WTC11 (cell line): ENCODE measurements around the gene SLC7A14. TPM values are rescaled to one million over a fixed set of nuclear protein-coding genes. Genes with fewer than 3 reads are reported as not detected.

Source experiments
- ATAC-seq: fragments of 200-7000 bp; cut with Tn5 transposase; 2 replicates; pipeline ENCODE4 v1.10.0; 2021; ENCODE audit warnings: mild to moderate bottlenecking, moderate library complexity
- CTCF ChIA-PET: fragments of 300-600 bp; sonication (Branson Sonifier 250); formaldehyde crosslinking; loops from one replicate; lab custom pipeline; 2021; ENCODE audit warnings: antibody characterized with exemption; lab: Charles Lee
- POLR2A ChIA-PET: fragments of 350-600 bp; sonication (Branson Sonifier 250); formaldehyde crosslinking; loops from one replicate; lab custom pipeline; 2021; ENCODE audit warnings: antibody characterized with exemption; lab: Charles Lee
- DNase-seq: peaks from one replicate; pipeline ENCODE4 v3.0.0; 2021; ENCODE audit warnings: low spot score
- H3K27ac Mint-ChIP-seq: 2 replicates; pipeline ENCODE4 v1.8.0; 2021; ENCODE audit warnings: mixed read lengths
- H3K27me3 Mint-ChIP-seq: 2 replicates; pipeline ENCODE4 v1.8.0; 2021; ENCODE audit warnings: low read depth, mild to moderate bottlenecking, moderate library complexity, mixed read lengths
- H3K36me3 Mint-ChIP-seq: 2 replicates; pipeline ENCODE4 v1.8.0; 2021; ENCODE audit warnings: mixed read lengths
- H3K4me1 Mint-ChIP-seq: 2 replicates; pipeline ENCODE4 v1.8.0; 2022; ENCODE audit warnings: mixed read lengths
- H3K4me3 Mint-ChIP-seq: 2 replicates; pipeline ENCODE4 v1.8.0; 2021; ENCODE audit warnings: mild to moderate bottlenecking, moderate library complexity, mixed read lengths
- H3K9me3 Mint-ChIP-seq: 2 replicates; pipeline ENCODE4 v1.8.0; 2021; ENCODE audit warnings: mixed read lengths
- CBFB ChIP-seq: sonication (generic); formaldehyde crosslinking; IDR thresholded peaks from 2 replicates; pipeline ENCODE4 v1.8.1; 2022; ENCODE audit warnings: mild to moderate bottlenecking, low read depth, missing genetic modification reagents
- CDX4 ChIP-seq: fragments of 250-450 bp; sonication (Bioruptor Pico); IDR thresholded peaks from 2 replicates; pipeline ENCODE4 v1.9.0; 2021; ENCODE audit warnings: moderate library complexity, mild to moderate bottlenecking, inconsistent platforms, borderline replicate concordance
- CREM ChIP-seq: sonication (generic); formaldehyde crosslinking; IDR thresholded peaks from 2 replicates; pipeline ENCODE4 v1.8.1; 2022; ENCODE audit warnings: mild to moderate bottlenecking, missing genetic modification reagents, moderate library complexity
- MXD4 ChIP-seq: fragments of 250-450 bp; sonication (Bioruptor Pico); IDR thresholded peaks from 2 replicates; pipeline ENCODE4 v1.8.0; 2021; ENCODE audit warnings: mild to moderate bottlenecking, moderate library complexity, borderline replicate concordance
- NFATC4 ChIP-seq: fragments of 250-450 bp; sonication (Bioruptor Pico); IDR thresholded peaks from 2 replicates; pipeline ENCODE4 v1.9.0; 2021; ENCODE audit warnings: mild to moderate bottlenecking
- NFE2L1 ChIP-seq: sonication (generic); formaldehyde crosslinking; IDR thresholded peaks from 2 replicates; pipeline ENCODE4 v1.8.1; 2023; ENCODE audit warnings: missing genetic modification reagents
- NR2C2 ChIP-seq: sonication (generic); formaldehyde crosslinking; IDR thresholded peaks from 2 replicates; pipeline ENCODE4 v1.8.0; 2022; ENCODE audit warnings: mild to moderate bottlenecking, missing genetic modification reagents
- NR3C1 ChIP-seq: sonication (generic); formaldehyde crosslinking; conservative IDR thresholded peaks from 2 replicates; pipeline ENCODE4 v1.8.1; 2023; ENCODE audit warnings: low read depth, mild to moderate bottlenecking, missing genetic modification reagents
- OVOL2 ChIP-seq: fragments of 250-450 bp; sonication (Bioruptor Pico); IDR thresholded peaks from 2 replicates; pipeline ENCODE4 v1.9.0; 2021; ENCODE audit warnings: mild to moderate bottlenecking, borderline replicate concordance
- PREB ChIP-seq: sonication (generic); formaldehyde crosslinking; IDR thresholded peaks from 2 replicates; pipeline ENCODE4 v1.8.1; 2022; ENCODE audit warnings: mild to moderate bottlenecking, missing genetic modification reagents, moderate library complexity, borderline replicate concordance
- RELA ChIP-seq: sonication (generic); formaldehyde crosslinking; IDR thresholded peaks from 2 replicates; pipeline ENCODE4 v1.8.1; 2022; ENCODE audit warnings: missing genetic modification reagents, mild to moderate bottlenecking, borderline replicate concordance
- SMAD3 ChIP-seq: sonication (generic); formaldehyde crosslinking; IDR thresholded peaks from 2 replicates; pipeline ENCODE4 v1.8.0; 2022; ENCODE audit warnings: missing genetic modification reagents, mild to moderate bottlenecking, borderline replicate concordance
- SOX15 ChIP-seq: fragments of 250-450 bp; sonication (Bioruptor Pico); IDR thresholded peaks from 2 replicates; pipeline ENCODE4 v1.9.0; 2021; ENCODE audit warnings: mild to moderate bottlenecking
- SP1 ChIP-seq: sonication (generic); formaldehyde crosslinking; conservative IDR thresholded peaks from 2 replicates; pipeline ENCODE4 v1.8.1; 2022; ENCODE audit warnings: missing genetic modification reagents
- TP53 ChIP-seq: sonication (generic); formaldehyde crosslinking; IDR thresholded peaks from 2 replicates; pipeline ENCODE4 v1.8.1; 2023; ENCODE audit warnings: mild to moderate bottlenecking, missing genetic modification reagents
- ZBTB21 ChIP-seq: sonication (generic); formaldehyde crosslinking; IDR thresholded peaks from 2 replicates; pipeline ENCODE4 v1.8.1; 2023; ENCODE audit warnings: mild to moderate bottlenecking, missing genetic modification reagents, borderline replicate concordance
- ZMAT4 ChIP-seq: fragments of 250-450 bp; sonication (Bioruptor Pico); IDR thresholded peaks from 2 replicates; pipeline ENCODE4 v1.9.0; 2021; ENCODE audit warnings: mild to moderate bottlenecking
- ZNF138 ChIP-seq: sonication (generic); formaldehyde crosslinking; conservative IDR thresholded peaks from 2 replicates; pipeline ENCODE4 v1.8.1; 2022; ENCODE audit warnings: mild to moderate bottlenecking, moderate library complexity, missing genetic modification reagents
- ZNF532 ChIP-seq: fragments of 250-450 bp; sonication (Bioruptor Pico); IDR thresholded peaks from 2 replicates; pipeline ENCODE4 v1.9.0; 2021; ENCODE audit warnings: mild to moderate bottlenecking, borderline replicate concordance
- ZSCAN18 ChIP-seq: fragments of 250-450 bp; sonication (Bioruptor Pico); IDR thresholded peaks from 2 replicates; pipeline ENCODE4 v2.1.2; 2022; ENCODE audit warnings: mild to moderate bottlenecking, moderate library complexity
- total RNA-seq: library from RNA; stranded (reverse); gene quantifications from 3 replicates; pipeline ENCODE4 v1.2.3, GENCODE V29; 2021
- TF ChIP-seq, protein P1 (sequence below): sonication (generic); formaldehyde crosslinking; IDR thresholded peaks from 2 replicates; pipeline ENCODE4 v1.8.0; 2023; ENCODE audit warnings: missing genetic modification reagents, mild to moderate bottlenecking, borderline replicate concordance
- TF ChIP-seq, protein P2 (sequence below): fragments of 200-600 bp; IDR thresholded peaks from 2 replicates; pipeline ENCODE4 v1.8.0; 2022; ENCODE audit warnings: antibody characterized with exemption

Gene SLC7A14
- total RNA-seq, 1 experiment from 2014 or later: 0.68 TPM

DNA sequence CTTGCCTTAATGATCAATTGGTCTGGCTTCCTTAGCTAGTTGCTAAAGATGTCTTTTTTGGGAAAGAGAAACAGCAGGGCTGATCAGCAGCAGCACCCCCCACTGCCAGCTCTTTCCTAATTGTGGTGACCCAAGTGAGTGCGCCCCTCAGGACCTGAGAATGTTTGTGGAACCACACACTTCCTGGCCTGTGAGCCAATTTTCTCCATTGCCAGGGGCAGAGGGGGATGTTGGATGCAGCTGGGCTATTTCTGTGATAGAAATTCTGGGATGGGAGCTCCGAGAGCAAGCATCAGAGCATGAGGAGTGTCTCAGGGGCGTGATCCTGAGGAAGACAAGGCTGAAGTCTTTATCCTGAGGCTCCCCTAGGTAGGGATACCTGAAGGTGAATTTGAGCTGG is 100.6 kb downstream of the SLC7A14 start:
- Mint-ChIP-seq H3K9me3 (peaks cover 17% of the 10 kb centered on the region), H3K4me1 (peaks cover 18% of the 10 kb centered on the region), H3K36me3 (no peaks in the 10 kb centered on the region), H3K27me3 (no peaks in the 10 kb centered on the region; the same call in none of the 2 replicates), H3K27ac (no peak overlapping the region), H3K4me3 (no peak overlapping the region)
- ATAC-seq: no peak
- CTCF ChIA-PET: interaction anchor here (2.5 kb wide), 1 partner anchor 11 kb away, joined by 12 read pairs; no protein-coding TSS in a partner anchor
- POLR2A ChIA-PET: no interaction called here
- TF ChIP-seq, protein P1, sequence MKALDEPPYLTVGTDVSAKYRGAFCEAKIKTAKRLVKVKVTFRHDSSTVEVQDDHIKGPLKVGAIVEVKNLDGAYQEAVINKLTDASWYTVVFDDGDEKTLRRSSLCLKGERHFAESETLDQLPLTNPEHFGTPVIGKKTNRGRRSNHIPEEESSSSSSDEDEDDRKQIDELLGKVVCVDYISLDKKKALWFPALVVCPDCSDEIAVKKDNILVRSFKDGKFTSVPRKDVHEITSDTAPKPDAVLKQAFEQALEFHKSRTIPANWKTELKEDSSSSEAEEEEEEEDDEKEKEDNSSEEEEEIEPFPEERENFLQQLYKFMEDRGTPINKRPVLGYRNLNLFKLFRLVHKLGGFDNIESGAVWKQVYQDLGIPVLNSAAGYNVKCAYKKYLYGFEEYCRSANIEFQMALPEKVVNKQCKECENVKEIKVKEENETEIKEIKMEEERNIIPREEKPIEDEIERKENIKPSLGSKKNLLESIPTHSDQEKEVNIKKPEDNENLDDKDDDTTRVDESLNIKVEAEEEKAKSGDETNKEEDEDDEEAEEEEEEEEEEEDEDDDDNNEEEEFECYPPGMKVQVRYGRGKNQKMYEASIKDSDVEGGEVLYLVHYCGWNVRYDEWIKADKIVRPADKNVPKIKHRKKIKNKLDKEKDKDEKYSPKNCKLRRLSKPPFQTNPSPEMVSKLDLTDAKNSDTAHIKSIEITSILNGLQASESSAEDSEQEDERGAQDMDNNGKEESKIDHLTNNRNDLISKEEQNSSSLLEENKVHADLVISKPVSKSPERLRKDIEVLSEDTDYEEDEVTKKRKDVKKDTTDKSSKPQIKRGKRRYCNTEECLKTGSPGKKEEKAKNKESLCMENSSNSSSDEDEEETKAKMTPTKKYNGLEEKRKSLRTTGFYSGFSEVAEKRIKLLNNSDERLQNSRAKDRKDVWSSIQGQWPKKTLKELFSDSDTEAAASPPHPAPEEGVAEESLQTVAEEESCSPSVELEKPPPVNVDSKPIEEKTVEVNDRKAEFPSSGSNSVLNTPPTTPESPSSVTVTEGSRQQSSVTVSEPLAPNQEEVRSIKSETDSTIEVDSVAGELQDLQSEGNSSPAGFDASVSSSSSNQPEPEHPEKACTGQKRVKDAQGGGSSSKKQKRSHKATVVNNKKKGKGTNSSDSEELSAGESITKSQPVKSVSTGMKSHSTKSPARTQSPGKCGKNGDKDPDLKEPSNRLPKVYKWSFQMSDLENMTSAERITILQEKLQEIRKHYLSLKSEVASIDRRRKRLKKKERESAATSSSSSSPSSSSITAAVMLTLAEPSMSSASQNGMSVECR (CRISPR knock-in tag): no peak
- no peak for TF ChIP-seq SP1
- no peak for TF ChIP-seq CREM
- TF ChIP-seq SMAD3 (CRISPR knock-in tag): no peak
- no peak for TF ChIP-seq OVOL2
- no peak for TF ChIP-seq NR2C2
- no peak for TF ChIP-seq CBFB (CRISPR knock-in tag)
- TF ChIP-seq TP53 (CRISPR knock-in tag): no peak
- no peak for TF ChIP-seq SOX15 (CRISPR knock-in tag)
- no peak for TF ChIP-seq NFE2L1
- DNase-seq: no peak

DNA sequence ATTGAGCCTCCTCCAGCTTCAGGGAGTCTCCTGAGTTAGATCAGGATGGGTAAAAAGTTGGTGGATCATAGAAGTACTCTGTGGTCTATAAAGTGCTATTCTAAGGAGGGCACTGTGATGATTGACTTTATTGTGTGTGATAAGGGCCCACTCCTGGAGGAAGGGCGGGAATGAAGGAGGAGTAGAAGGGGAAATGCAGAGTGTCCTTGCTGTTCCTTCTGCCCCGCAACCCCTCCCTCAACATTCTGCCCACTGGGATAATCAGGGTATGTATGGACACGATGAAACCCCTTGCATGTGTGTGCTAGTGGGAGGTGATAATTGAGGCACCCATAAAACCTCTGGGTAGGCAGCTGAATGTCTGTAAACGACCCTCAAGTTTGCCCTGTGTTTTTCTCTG is 101.0 kb downstream of the SLC7A14 start:
- no peak overlapping the region for H3K27ac Mint-ChIP-seq
- no peak overlapping the region for H3K4me3 Mint-ChIP-seq
- H3K9me3 Mint-ChIP-seq: peaks cover 21% of the 10 kb centered on the region
- ATAC-seq (no peak), DNase-seq (no peak)
- POLR2A ChIA-PET: no interaction called here
- H3K27me3 Mint-ChIP-seq: no peaks in the 10 kb centered on the region; the same call in none of the 2 replicates
- H3K36me3 Mint-ChIP-seq: no peaks in the 10 kb centered on the region
- CTCF ChIA-PET: interaction anchor here (2.5 kb wide), 1 partner anchor 12 kb away, joined by 12 read pairs; no protein-coding TSS in a partner anchor
- peaks cover 18% of the 10 kb centered on the region for H3K4me1 Mint-ChIP-seq
- TF ChIP-seq NR3C1 (CRISPR knock-in tag): no peak
- TF ChIP-seq ZNF138 (CRISPR knock-in tag): no peak
- TF ChIP-seq ZNF532: no peak
- TF ChIP-seq NFATC4: no peak
- no peak for TF ChIP-seq ZBTB21
- TF ChIP-seq PREB (CRISPR knock-in tag): no peak
- TF ChIP-seq, protein P2, sequence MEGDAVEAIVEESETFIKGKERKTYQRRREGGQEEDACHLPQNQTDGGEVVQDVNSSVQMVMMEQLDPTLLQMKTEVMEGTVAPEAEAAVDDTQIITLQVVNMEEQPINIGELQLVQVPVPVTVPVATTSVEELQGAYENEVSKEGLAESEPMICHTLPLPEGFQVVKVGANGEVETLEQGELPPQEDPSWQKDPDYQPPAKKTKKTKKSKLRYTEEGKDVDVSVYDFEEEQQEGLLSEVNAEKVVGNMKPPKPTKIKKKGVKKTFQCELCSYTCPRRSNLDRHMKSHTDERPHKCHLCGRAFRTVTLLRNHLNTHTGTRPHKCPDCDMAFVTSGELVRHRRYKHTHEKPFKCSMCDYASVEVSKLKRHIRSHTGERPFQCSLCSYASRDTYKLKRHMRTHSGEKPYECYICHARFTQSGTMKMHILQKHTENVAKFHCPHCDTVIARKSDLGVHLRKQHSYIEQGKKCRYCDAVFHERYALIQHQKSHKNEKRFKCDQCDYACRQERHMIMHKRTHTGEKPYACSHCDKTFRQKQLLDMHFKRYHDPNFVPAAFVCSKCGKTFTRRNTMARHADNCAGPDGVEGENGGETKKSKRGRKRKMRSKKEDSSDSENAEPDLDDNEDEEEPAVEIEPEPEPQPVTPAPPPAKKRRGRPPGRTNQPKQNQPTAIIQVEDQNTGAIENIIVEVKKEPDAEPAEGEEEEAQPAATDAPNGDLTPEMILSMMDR: no peak
- TF ChIP-seq OVOL2: no peak
- no peak for TF ChIP-seq RELA (CRISPR knock-in tag)
- TF ChIP-seq ZMAT4 (CRISPR knock-in tag): no peak
- TF ChIP-seq CDX4 (CRISPR knock-in tag): no peak
- no peak for TF ChIP-seq ZSCAN18 (CRISPR knock-in tag)
- TF ChIP-seq CBFB (CRISPR knock-in tag): no peak
- TF ChIP-seq MXD4: no peak
